ENCODE measurements around the gene KCND1.

DNA sequence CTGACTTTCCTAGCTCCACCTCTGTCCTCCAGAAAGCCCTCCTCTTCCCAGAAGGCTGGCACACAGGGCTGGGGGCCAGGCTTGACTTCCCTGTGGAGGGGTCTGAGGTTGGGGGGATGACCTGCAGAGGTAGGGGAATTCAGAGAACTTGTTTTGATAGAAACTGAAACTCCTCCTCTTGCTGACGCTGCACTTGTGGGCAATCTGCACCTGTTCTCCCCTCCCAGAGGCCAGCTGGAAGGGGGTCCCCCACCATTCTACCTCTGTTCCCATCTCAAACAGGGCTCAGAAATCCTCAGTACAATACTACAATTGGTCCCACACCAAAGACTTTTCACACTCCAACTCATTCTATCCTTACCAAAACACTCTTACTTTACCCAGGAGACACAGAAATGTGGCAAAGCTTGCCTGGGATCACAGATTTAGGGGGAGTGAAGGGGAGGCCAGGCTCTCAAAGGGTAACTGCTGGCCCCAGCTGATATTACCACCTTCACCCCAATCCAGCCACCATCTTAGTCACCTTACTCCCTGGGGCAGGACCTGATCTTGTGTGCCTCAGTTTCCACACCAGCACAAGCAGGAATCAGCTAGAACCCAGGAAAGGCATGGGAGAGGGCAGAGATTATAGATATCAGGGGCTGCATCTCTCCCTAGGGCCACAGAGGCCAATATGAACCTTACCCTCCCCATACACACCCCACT, 32.8 kb downstream of the KCND1 start:
- TF ChIP-seq, protein P1, sequence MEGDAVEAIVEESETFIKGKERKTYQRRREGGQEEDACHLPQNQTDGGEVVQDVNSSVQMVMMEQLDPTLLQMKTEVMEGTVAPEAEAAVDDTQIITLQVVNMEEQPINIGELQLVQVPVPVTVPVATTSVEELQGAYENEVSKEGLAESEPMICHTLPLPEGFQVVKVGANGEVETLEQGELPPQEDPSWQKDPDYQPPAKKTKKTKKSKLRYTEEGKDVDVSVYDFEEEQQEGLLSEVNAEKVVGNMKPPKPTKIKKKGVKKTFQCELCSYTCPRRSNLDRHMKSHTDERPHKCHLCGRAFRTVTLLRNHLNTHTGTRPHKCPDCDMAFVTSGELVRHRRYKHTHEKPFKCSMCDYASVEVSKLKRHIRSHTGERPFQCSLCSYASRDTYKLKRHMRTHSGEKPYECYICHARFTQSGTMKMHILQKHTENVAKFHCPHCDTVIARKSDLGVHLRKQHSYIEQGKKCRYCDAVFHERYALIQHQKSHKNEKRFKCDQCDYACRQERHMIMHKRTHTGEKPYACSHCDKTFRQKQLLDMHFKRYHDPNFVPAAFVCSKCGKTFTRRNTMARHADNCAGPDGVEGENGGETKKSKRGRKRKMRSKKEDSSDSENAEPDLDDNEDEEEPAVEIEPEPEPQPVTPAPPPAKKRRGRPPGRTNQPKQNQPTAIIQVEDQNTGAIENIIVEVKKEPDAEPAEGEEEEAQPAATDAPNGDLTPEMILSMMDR (IDR thresholded peaks at IDR 0.05; ENCODE audit: low read length), result no peak
- TF ChIP-seq EZH2 (IDR thresholded peaks at IDR 0.05; ENCODE audit: borderline replicate concordance, low read length), result no peak

Data from OCI-LY1 (cell line).